ENCODE measurements around the gene BAIAP3.

The BAIAP3 gene

DNA sequence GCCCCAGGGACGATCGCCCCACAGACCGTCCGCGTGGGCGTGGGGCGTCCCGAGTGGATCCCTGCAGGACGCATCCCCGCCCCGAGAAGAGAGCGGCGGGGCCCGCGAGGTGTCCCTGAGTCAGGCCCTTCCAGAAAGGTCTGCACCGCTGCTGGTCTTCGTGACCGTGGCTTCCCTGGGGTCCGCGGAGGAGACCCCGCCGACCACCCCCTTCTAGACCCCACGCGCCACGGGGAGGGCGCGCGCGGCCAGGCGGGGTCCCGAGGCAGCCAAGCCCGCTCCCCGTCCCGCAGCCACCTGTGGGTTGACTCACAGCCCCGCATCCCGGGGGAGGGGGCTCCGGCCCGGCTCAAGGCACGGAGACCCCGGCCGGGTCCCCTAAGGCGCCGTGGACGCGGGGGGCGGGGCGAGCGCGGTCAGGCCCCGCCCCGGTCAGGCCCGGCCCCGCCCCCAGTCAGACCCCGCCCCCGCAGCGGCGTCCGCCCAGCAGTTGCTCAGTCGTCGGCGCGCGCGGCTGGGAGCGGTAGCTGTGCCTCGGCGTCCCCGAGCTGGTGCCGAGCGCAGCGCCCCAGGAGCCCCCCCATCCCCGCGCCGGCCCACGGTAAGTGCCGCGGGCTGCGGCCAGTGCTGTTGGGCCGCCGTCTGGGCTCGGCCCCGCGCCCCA is at the start of gene BAIAP3:
Gene BAIAP3, plus strand, starts transcription at position 497 of the 664 bp plus-strand sequence. CDS start 4,905 bp downstream, outside the sequence.
- Histone ChIP-seq H3K4me3 (ENCODE audit: insufficient read length, low read depth) (peak within 1 kb of the TSS; percentile 46), H3K27me3 (ENCODE audit: insufficient read depth, insufficient read length) (peaks cover 53% of the 10 kb centered on the region), H3K4me1 (ENCODE audit: insufficient read depth, insufficient read length) (peaks cover 25% of the 10 kb centered on the region), H3K9ac (ENCODE audit: insufficient read length, low read depth) (peak within 1 kb of the TSS; percentile 70), H3K9me3 (ENCODE audit: insufficient read depth, low read length) (peaks cover 9% of the 10 kb centered on the region; the same call in 1 of the 2 replicates), H3K36me3 (ENCODE audit: insufficient read depth, insufficient read length, low read length) (no peaks in the 10 kb centered on the region)
- DNase-seq (ENCODE audit: low read depth, low spot score): no peak
- TF ChIP-seq YY1 (IDR thresholded peaks at IDR 0.05; ENCODE audit: insufficient read depth, insufficient read length) (no peak), ZNF274 (IDR thresholded peaks at IDR 0.05; ENCODE audit: low read depth, low read length) (no peak), SUZ12 (IDR thresholded peaks at IDR 0.05; ENCODE audit: extremely low read depth, insufficient read depth, insufficient read length) (peak; percentile 55)

DNA sequence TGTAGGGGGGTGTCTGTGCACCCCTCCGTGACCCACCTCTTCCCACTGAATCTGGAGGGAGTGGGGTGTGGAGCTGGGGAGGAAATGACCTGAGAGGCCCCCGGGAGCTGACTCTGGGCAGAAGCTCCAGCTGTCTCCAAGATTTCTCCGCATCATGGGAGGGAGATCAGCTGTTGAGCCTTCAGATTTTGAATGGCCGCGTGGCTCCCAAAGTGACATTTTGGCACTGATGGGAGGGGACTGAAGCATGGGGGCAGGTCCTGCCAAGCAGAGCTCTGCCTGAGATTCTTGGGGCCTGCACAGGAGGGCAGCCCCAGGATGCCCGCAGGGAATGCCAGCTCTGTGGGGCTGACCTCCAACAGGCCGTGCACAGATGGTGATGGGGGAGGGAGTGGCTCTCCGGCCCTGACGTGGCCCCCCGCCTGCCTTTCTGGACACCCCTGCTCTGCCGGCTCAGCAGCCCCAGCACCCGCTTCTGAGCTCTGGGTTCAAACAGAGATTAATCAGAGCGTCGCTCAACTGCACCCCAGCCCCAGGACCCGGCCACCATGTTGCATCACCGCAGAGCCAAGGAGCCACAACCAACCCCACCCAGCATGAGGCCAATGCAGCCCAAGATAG is 49.3 kb upstream of the BAIAP3 start:
- peaks cover 33% of the 10 kb centered on the region for H3K4me1 ChIP-seq (ENCODE audit: insufficient read depth, insufficient read length)
- TF ChIP-seq ZNF274 (IDR thresholded peaks at IDR 0.05; ENCODE audit: low read depth, low read length) (no peak), YY1 (IDR thresholded peaks at IDR 0.05; ENCODE audit: insufficient read depth, insufficient read length) (no peak), SUZ12 (IDR thresholded peaks at IDR 0.05; ENCODE audit: extremely low read depth, insufficient read depth, insufficient read length) (no peak)
- no peak overlapping the region for H3K4me3 ChIP-seq (ENCODE audit: insufficient read length, low read depth)
- H3K36me3 ChIP-seq (ENCODE audit: insufficient read depth, insufficient read length, low read length): no peaks in the 10 kb centered on the region
- H3K9me3 ChIP-seq (ENCODE audit: insufficient read depth, low read length): no peaks in the 10 kb centered on the region
- DNase-seq (ENCODE audit: low read depth, low spot score): no peak
- H3K9ac ChIP-seq (ENCODE audit: insufficient read length, low read depth): no peak overlapping the region
- peaks cover 62% of the 10 kb centered on the region for H3K27me3 ChIP-seq (ENCODE audit: insufficient read depth, insufficient read length)

DNA sequence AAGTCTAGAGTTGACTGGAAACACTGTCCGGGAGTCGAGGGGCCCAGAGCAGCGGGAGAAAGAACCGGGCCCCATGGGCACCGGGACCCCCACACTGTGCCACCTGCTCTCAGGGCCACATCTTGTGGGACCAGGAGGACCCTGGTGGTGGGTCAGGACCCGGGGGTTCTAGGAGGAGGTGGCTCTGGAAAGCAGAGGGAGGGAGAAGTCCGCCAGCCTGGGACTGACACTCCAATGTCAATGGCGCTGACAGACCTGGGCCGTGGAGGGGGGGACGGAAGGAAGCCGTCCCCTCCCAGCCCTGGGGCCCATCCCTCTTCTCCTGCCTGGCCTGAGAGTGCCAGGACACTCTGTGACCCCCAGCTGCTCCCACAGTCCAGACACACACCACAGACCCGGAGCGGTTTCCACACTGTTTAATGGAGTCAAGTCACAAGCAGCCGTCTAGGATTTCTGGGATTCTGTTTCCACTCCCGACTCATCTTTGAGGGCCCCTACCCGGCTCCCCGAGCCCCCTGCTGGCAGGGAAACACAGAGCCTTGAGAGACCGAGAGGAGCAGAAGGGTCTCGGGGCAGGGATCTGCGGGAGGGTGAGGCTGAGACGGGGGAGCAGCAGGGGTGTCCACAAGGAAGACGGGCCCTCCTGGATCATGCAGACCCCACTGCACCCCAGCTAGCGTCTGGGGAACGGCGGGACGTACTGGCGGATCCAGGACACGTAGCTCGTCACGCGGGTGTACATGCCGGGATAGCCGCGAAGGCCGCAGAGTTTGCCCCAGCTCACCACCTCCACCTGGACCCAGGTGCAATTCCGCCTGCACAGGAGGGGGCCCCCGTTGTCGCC is 47.6 kb upstream of the BAIAP3 start:
- H3K4me3 ChIP-seq (ENCODE audit: insufficient read length, low read depth): no peak overlapping the region
- peaks cover 26% of the 10 kb centered on the region for H3K4me1 ChIP-seq (ENCODE audit: insufficient read depth, insufficient read length)
- H3K9me3 ChIP-seq (ENCODE audit: insufficient read depth, low read length): no peaks in the 10 kb centered on the region
- no peak overlapping the region for H3K9ac ChIP-seq (ENCODE audit: insufficient read length, low read depth)
- no peak for TF ChIP-seq SUZ12 (IDR thresholded peaks at IDR 0.05; ENCODE audit: extremely low read depth, insufficient read depth, insufficient read length)
- TF ChIP-seq YY1 (IDR thresholded peaks at IDR 0.05; ENCODE audit: insufficient read depth, insufficient read length): no peak
- TF ChIP-seq ZNF274 (IDR thresholded peaks at IDR 0.05; ENCODE audit: low read depth, low read length): no peak
- H3K27me3 ChIP-seq (ENCODE audit: insufficient read depth, insufficient read length): peaks cover 65% of the 10 kb centered on the region
- no peak for DNase-seq (ENCODE audit: low read depth, low spot score)
- no peaks in the 10 kb centered on the region for H3K36me3 ChIP-seq (ENCODE audit: insufficient read depth, insufficient read length, low read length)

- no peak for TF ChIP-seq ZNF274 (IDR thresholded peaks at IDR 0.05; ENCODE audit: low read depth, low read length)
- no peak for TF ChIP-seq YY1 (IDR thresholded peaks at IDR 0.05; ENCODE audit: insufficient read depth, insufficient read length)
- no peak for TF ChIP-seq SUZ12 (IDR thresholded peaks at IDR 0.05; ENCODE audit: extremely low read depth, insufficient read depth, insufficient read length)
These were observed 46.8 kb upstream of the BAIAP3 start for GRCh38 chr16:1286513-1287094.

GRCh38 chr16:1287982-1288670 is 45.3 kb upstream of the BAIAP3 start:
- Histone ChIP-seq H3K4me3 (ENCODE audit: insufficient read length, low read depth) (no peak overlapping the region), H3K9ac (ENCODE audit: insufficient read length, low read depth) (no peak overlapping the region), H3K36me3 (ENCODE audit: insufficient read depth, insufficient read length, low read length) (no peaks in the 10 kb centered on the region), H3K27me3 (ENCODE audit: insufficient read depth, insufficient read length) (peaks cover 73% of the 10 kb centered on the region), H3K9me3 (ENCODE audit: insufficient read depth, low read length) (no peaks in the 10 kb centered on the region), H3K4me1 (ENCODE audit: insufficient read depth, insufficient read length) (peaks cover 22% of the 10 kb centered on the region)
- DNase-seq (ENCODE audit: low read depth, low spot score): no peak
- TF ChIP-seq ZNF274 (IDR thresholded peaks at IDR 0.05; ENCODE audit: low read depth, low read length): no peak
- no peak for TF ChIP-seq SUZ12 (IDR thresholded peaks at IDR 0.05; ENCODE audit: extremely low read depth, insufficient read depth, insufficient read length)
- TF ChIP-seq YY1 (IDR thresholded peaks at IDR 0.05; ENCODE audit: insufficient read depth, insufficient read length): no peak

More at GRCh38 chr16:1286513-1287094, 46.8 kb upstream of the BAIAP3 start:
- Histone ChIP-seq H3K4me1 (ENCODE audit: insufficient read depth, insufficient read length) (peaks cover 26% of the 10 kb centered on the region), H3K36me3 (ENCODE audit: insufficient read depth, insufficient read length, low read length) (no peaks in the 10 kb centered on the region), H3K27me3 (ENCODE audit: insufficient read depth, insufficient read length) (peaks cover 71% of the 10 kb centered on the region), H3K9me3 (ENCODE audit: insufficient read depth, low read length) (no peaks in the 10 kb centered on the region), H3K4me3 (ENCODE audit: insufficient read length, low read depth) (no peak overlapping the region), H3K9ac (ENCODE audit: insufficient read length, low read depth) (no peak overlapping the region)
- no peak for DNase-seq (ENCODE audit: low read depth, low spot score)

DNA sequence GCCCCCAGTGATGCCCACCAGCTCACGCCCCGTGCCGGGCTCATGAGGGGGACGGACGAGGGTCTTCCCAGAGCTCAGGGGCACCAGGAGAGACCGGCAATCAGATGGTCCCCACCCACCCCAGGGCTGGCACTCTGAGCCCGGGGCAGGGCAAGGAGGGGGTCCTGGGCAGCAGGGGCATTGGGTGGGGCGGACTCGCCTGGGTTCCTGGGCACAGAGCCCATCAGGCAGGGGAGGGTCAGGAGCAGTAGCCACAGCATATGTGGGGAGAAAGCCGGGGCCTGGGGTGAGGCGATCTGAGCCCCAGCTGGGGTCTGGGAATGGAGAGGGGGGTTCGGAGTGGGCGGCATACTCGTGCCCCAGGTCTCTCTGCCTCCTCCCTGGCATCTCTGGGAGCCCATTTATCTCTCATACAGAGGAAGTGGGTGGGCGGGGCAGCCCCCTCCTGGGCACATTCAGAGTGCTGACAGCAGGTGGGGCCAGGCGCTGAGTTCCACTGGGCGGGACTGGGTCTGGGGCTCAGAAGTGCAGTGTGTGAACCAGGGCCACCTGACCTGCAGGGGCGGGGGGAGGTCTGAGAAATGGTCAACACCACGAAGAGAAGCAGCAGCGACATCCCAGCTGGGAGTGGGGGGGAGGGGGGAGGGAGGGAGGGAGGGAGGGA is 44.5 kb upstream of the BAIAP3 start:
- H3K36me3 ChIP-seq (ENCODE audit: insufficient read depth, insufficient read length, low read length): no peaks in the 10 kb centered on the region
- no peak overlapping the region for H3K9ac ChIP-seq (ENCODE audit: insufficient read length, low read depth)
- no peak for TF ChIP-seq YY1 (IDR thresholded peaks at IDR 0.05; ENCODE audit: insufficient read depth, insufficient read length)
- no peak for TF ChIP-seq SUZ12 (IDR thresholded peaks at IDR 0.05; ENCODE audit: extremely low read depth, insufficient read depth, insufficient read length)
- TF ChIP-seq ZNF274 (IDR thresholded peaks at IDR 0.05; ENCODE audit: low read depth, low read length): no peak
- H3K27me3 ChIP-seq (ENCODE audit: insufficient read depth, insufficient read length): peaks cover 66% of the 10 kb centered on the region
- peaks cover 14% of the 10 kb centered on the region for H3K4me1 ChIP-seq (ENCODE audit: insufficient read depth, insufficient read length)
- H3K9me3 ChIP-seq (ENCODE audit: insufficient read depth, low read length): no peaks in the 10 kb centered on the region
- no peak overlapping the region for H3K4me3 ChIP-seq (ENCODE audit: insufficient read length, low read depth)
- DNase-seq (ENCODE audit: low read depth, low spot score): no peak
